COLO668 (cell line): ENCODE results near the gene PRCC.

Experiments
- DNase-seq: peaks from one replicate; lab custom pipeline; 2025; ENCODE audit not compliant: unreplicated experiment; lab: John Stamatoyannopoulos, UW

The PRCC gene

GRCh38 chr1:156840898-156841279 is 73.6 kb downstream of the PRCC start:
- DNase-seq: no peak

GRCh38 chr1:156841295-156841855 is 74.0 kb downstream of the PRCC start:
- DNase-seq: peak; percentile 15

GRCh38 chr1:156842618-156843300 is 75.4 kb downstream of the PRCC start:
- DNase-seq: no peak

GRCh38 chr1:156844102-156844501 is 76.8 kb downstream of the PRCC start:
- no peak for DNase-seq

GRCh38 chr1:156844638-156845037 is 77.3 kb downstream of the PRCC start:
- no peak for DNase-seq

- no peak for DNase-seq
Observed at GRCh38 chr1:156845055-156845952, 78.0 kb downstream of the PRCC start.

GRCh38 chr1:156845953-156846545 is 78.7 kb downstream of the PRCC start:
- no peak for DNase-seq

GRCh38 chr1:156846643-156847042 is 79.3 kb downstream of the PRCC start:
- DNase-seq: no peak

- DNase-seq: no peak
Observed at GRCh38 chr1:156847591-156848460, 80.5 kb downstream of the PRCC start.

- DNase-seq: no peak
Observed at GRCh38 chr1:156848461-156849150, 81.3 kb downstream of the PRCC start.

- no peak for DNase-seq
Observed at GRCh38 chr1:156849151-156849496, 81.8 kb downstream of the PRCC start.
